Measurements from ENCODE around the gene ZNF148. TPM values are rescaled to one million over a fixed set of nuclear protein-coding genes. Genes with fewer than 3 reads are reported as not detected.

The ZNF148 gene
- polyA plus RNA-seq, 2 of the 4 experiments (the other 2 are of a cell fraction): 9.9 to 26.5 TPM

DNA sequence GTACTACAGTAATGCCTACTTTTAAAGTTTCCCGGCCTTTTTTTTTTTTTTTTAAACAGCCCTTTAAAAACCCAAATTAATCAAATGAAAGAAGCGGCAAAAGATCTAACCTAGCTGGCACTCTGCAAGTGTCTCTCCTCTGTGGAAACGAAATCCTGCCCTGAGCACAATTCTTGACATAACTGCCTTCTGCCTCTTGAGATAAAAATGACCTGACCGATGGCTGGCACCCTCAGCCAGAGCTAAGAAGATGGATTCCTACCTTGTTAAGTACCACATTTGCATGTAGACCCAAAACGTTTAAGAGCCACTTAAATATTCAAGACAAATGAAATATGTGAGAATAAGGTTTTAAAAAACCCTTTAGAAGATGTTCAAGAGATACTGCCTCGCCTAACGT is 146.0 kb downstream of the ZNF148 start:
- WGBS (ENCODE audit: missing lambda C conversion rate): 81% methylated on average over 7 of the region's 7 CpGs
- CTCF ChIA-PET: no interaction called here

DNA sequence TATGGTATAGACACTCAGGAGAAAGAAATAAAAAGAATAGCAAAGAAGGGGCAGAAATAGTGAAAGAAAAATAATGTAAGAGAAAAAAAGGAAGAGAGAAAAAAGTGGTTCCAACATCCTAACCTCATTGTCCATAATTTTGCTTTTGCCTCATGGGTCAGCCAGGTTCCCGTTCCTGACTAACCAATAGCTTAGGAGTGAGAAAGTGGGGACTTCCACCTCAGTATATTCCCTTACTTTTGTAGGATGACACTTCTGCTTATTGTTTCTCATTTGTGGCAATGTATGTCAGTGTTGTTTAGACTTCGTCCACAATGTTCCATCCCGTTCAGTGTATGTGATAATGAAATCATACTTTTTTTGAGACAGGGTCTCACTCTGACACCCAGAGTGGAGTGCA is 153.3 kb downstream of the ZNF148 start:
- H3K4me3 ChIP-seq: no peak overlapping the region
- no peak for ATAC-seq
- H3K9me3 ChIP-seq: no peaks in the 10 kb centered on the region
- no peak overlapping the region for H3K4me2 ChIP-seq
- CTCF ChIA-PET: interaction anchor here (0.6 to 0.7 kb wide), 2 partner anchors 21 to 140 kb away, joined by 3 read pairs; no protein-coding TSS in a partner anchor
- FAIRE-seq: no peak
- no peak for DNase-seq (ENCODE audit: low read depth in 1 of 2, low spot score in 1 of 2)
- TF ChIP-seq SMC3 (IDR thresholded peaks at IDR 0.05) (no peak), GATA3 (IDR thresholded peaks at IDR 0.05; ENCODE audit: borderline replicate concordance) (no peak), MYC (IDR thresholded peaks at IDR 0.05; ENCODE audit: borderline replicate concordance, low read length) (no peak), JUNB (IDR thresholded peaks at IDR 0.05) (no peak), MAFK (IDR thresholded peaks at IDR 0.05; ENCODE audit: partially characterized antibody) (no peak), CBX8 (IDR thresholded peaks at IDR 0.05) (no peak)
- no peaks in the 10 kb centered on the region for H3K4me1 ChIP-seq
- WGBS (ENCODE audit: missing lambda C conversion rate): 79% methylated on average over 3 of the region's 3 CpGs
- no peak overlapping the region for H3K27ac ChIP-seq
- POLR2A ChIA-PET: no interaction called here

More for the DNA sequence above, 146.0 kb downstream of the ZNF148 start:
- H3K4me3 ChIP-seq: no peak overlapping the region
- DNase-seq (ENCODE audit: low read depth in 1 of 2, low spot score in 1 of 2) (no peak), FAIRE-seq (no peak), ATAC-seq (no peak)
- H3K4me1 ChIP-seq: peaks cover 13% of the 10 kb centered on the region; the same call in 2 of the 3 replicates
- POLR2A ChIA-PET: no interaction called here
- H3K9me3 ChIP-seq: no peaks in the 10 kb centered on the region
- TF ChIP-seq RCOR1 (IDR thresholded peaks at IDR 0.05; ENCODE audit: low read depth, low read length) (no peak), SMC3 (IDR thresholded peaks at IDR 0.05) (no peak)
- H3K4me2 ChIP-seq: no peak overlapping the region
- no peak overlapping the region for H3K27ac ChIP-seq

DNA sequence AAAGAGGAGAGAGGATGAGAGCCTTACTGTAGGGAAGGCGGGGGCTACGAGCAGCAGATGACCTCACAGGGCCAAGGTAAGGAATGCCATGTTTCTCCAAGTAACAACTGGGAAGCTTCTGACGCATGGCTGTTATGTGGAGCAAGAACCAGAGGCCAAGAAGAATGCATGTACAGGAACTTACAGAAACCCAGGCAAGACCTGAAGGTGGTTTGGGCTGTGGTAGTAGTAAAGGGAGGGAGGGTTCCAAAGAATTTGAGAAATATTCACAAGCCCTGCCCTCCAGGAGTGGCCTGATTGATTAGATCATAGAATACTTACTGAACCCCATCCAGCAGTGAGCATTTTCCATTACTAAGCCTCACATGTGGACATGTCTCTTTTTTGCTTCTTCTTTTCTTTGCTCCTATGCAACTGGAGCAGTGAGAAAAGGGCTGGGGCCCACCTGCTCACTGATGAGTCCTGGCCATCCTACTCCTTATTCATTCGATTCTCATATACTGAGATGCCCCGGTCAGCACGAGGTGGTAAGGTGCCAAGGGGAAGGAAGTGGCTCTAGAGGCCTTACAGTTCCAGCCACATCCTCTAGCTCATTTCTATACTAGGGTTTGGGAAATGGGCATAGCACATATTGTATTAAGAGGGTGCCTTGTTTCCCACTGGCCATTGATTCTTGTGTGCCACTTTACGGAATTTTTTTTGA is 154.2 kb downstream of the ZNF148 start:
- TF ChIP-seq, protein P1, sequence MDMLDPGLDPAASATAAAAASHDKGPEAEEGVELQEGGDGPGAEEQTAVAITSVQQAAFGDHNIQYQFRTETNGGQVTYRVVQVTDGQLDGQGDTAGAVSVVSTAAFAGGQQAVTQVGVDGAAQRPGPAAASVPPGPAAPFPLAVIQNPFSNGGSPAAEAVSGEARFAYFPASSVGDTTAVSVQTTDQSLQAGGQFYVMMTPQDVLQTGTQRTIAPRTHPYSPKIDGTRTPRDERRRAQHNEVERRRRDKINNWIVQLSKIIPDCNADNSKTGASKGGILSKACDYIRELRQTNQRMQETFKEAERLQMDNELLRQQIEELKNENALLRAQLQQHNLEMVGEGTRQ (IDR thresholded peaks at IDR 0.05): no peak
- TF ChIP-seq KDM1A (IDR thresholded peaks at IDR 0.05; ENCODE audit: low read depth) (no peak), HEYL (CRISPR knock-in tag; IDR thresholded peaks at IDR 0.05) (no peak), ESRRA (IDR thresholded peaks at IDR 0.05; ENCODE audit: borderline replicate concordance, low read length) (no peak)
- TF ChIP-seq, protein P2, sequence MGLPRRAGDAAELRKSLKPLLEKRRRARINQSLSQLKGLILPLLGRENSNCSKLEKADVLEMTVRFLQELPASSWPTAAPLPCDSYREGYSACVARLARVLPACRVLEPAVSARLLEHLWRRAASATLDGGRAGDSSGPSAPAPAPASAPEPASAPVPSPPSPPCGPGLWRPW (IDR thresholded peaks at IDR 0.05): no peak
- ATAC-seq (peak in 1 of 2 experiments; percentile 40; a peak in 3 of 6 replicates), FAIRE-seq (no peak), DNase-seq (ENCODE audit: low read depth in 1 of 2, low spot score in 1 of 2) (no peak)
- Histone ChIP-seq H3K4me1 (no peaks in the 10 kb centered on the region), H3K27ac (no peak overlapping the region), H3K4me2 (no peak overlapping the region), H3K9me3 (no peaks in the 10 kb centered on the region), H3K4me3 (no peak overlapping the region)
- ChIA-PET CTCF (no interaction called here), POLR2A (interaction anchor here (0.5 kb wide), 1 partner anchor 639 kb away, joined by 3 read pairs; no protein-coding TSS in a partner anchor)
- 82% methylated on average over 7 of the region's 7 CpGs for WGBS (ENCODE audit: missing lambda C conversion rate)

DNA sequence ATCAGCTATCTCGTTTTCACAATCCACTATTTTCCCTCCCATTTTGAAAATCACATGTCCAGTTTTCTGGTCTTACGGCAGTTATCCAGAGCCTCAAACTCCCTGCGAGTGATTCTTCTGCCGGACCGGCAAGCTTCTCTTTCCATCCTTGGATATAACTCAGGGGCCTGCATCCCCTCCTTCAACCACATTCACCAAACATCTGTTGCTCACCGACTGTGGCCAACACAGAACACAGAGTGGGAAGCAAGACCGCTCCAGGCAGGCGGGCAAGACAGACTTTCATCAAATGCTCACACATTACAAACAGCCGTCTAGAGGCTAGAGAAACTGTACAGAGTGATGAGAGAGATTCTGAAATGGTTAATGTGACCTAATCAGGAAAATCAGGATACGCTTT is 154.9 kb downstream of the ZNF148 start:
- H3K27ac ChIP-seq: no peak overlapping the region
- no peak overlapping the region for H3K4me2 ChIP-seq
- peak in 1 of 2 experiments; percentile 27; a peak in 2 of 6 replicates for ATAC-seq
- POLR2A ChIA-PET: no interaction called here
- no peak overlapping the region for H3K4me3 ChIP-seq
- 87% methylated on average over 10 of the region's 10 CpGs for WGBS (ENCODE audit: missing lambda C conversion rate)
- FAIRE-seq: no peak
- TF ChIP-seq NR3C1 (IDR thresholded peaks at IDR 0.05) (no peak), PHF8 (IDR thresholded peaks at IDR 0.05; ENCODE audit: borderline replicate concordance, low read depth) (no peak), HEYL (CRISPR knock-in tag; IDR thresholded peaks at IDR 0.05) (no peak), EHF (CRISPR knock-in tag; IDR thresholded peaks at IDR 0.05) (no peak), TFCP2L1 (CRISPR knock-in tag; IDR thresholded peaks at IDR 0.05) (no peak), CBX2 (IDR thresholded peaks at IDR 0.05; ENCODE audit: borderline replicate concordance, low read depth) (no peak), MAZ (IDR thresholded peaks at IDR 0.05; ENCODE audit: borderline replicate concordance, low read depth, low read length) (no peak), RAD21 (conservative IDR thresholded peaks at IDR 0.05 in 1 of 2, IDR thresholded peaks at IDR 0.05 in 1 of 2) (no peak), JUNB (IDR thresholded peaks at IDR 0.05) (no peak), MAFK (IDR thresholded peaks at IDR 0.05; ENCODE audit: partially characterized antibody) (no peak), CHD2 (IDR thresholded peaks at IDR 0.05; ENCODE audit: low read length, partially characterized antibody) (no peak), RNF2 (IDR thresholded peaks at IDR 0.05; ENCODE audit: borderline replicate concordance, low read depth) (no peak)
- TF ChIP-seq, protein P3, sequence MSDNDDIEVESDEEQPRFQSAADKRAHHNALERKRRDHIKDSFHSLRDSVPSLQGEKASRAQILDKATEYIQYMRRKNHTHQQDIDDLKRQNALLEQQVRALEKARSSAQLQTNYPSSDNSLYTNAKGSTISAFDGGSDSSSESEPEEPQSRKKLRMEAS (IDR thresholded peaks at IDR 0.05): no peak
- TF ChIP-seq, protein P4, sequence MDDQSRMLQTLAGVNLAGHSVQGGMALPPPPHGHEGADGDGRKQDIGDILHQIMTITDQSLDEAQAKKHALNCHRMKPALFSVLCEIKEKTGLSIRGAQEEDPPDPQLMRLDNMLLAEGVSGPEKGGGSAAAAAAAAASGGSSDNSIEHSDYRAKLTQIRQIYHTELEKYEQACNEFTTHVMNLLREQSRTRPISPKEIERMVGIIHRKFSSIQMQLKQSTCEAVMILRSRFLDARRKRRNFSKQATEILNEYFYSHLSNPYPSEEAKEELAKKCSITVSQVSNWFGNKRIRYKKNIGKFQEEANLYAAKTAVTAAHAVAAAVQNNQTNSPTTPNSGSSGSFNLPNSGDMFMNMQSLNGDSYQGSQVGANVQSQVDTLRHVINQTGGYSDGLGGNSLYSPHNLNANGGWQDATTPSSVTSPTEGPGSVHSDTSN (IDR thresholded peaks at IDR 0.05): no peak
- no peaks in the 10 kb centered on the region for H3K9me3 ChIP-seq
- DNase-seq (ENCODE audit: low read depth in 1 of 2, low spot score in 1 of 2): no peak
- CTCF ChIA-PET: interaction anchor here (0.9 kb wide), 1 partner anchor 17 kb away, joined by 5 read pairs; no protein-coding TSS in a partner anchor
- no peaks in the 10 kb centered on the region for H3K4me1 ChIP-seq
